ENCODE data around the gene LRRC17. TPM values are rescaled to one million over a fixed set of nuclear protein-coding genes. Genes with fewer than 3 reads are reported as not detected.

The LRRC17 gene
- total RNA-seq, 4 donors from 2014 or later, result 0.62 to 2.5 (median 1.6) TPM; not detected in 1

DNA sequence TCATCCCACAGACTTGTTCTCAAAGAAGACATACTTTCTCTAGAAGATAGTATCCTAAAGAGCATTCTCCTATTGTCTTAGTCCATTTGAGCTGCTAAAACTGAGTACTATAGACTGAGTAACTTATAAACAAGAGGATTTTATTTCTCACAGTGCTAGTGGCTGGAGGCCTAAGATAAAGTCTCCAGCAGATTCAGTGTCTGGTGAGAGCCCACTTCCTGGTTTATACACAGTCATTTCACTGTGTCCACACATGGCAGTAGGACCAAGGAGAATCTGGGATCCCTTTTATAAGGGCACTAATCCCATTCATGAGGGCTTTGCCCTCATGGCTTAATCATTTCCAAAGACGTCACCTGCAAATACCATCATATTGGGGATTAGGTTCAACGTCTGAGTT lies 68.7 kb downstream of the LRRC17 start:
- H3K4me1 ChIP-seq, result no peaks in the 10 kb centered on the region
- no peaks in the 10 kb centered on the region for H3K36me3 ChIP-seq
- no peak overlapping the region for H3K4me3 ChIP-seq
- H3K9me3 ChIP-seq, result no peaks in the 10 kb centered on the region
- no peak for ATAC-seq
- no peaks in the 10 kb centered on the region for H3K27me3 ChIP-seq
- H3K27ac ChIP-seq, result no peak overlapping the region
- intact Hi-C loops (cut with DNase I; ENCODE audit: low total_unique reads) (no loop called here), in situ Hi-C loops (cut with MboI; ENCODE audit: low sequenced_read_pairs in 4 of 4) (no loop called here)
- no peak for DNase-seq
- TF ChIP-seq, protein P1, sequence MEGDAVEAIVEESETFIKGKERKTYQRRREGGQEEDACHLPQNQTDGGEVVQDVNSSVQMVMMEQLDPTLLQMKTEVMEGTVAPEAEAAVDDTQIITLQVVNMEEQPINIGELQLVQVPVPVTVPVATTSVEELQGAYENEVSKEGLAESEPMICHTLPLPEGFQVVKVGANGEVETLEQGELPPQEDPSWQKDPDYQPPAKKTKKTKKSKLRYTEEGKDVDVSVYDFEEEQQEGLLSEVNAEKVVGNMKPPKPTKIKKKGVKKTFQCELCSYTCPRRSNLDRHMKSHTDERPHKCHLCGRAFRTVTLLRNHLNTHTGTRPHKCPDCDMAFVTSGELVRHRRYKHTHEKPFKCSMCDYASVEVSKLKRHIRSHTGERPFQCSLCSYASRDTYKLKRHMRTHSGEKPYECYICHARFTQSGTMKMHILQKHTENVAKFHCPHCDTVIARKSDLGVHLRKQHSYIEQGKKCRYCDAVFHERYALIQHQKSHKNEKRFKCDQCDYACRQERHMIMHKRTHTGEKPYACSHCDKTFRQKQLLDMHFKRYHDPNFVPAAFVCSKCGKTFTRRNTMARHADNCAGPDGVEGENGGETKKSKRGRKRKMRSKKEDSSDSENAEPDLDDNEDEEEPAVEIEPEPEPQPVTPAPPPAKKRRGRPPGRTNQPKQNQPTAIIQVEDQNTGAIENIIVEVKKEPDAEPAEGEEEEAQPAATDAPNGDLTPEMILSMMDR (IDR thresholded peaks at IDR 0.05 in 4 of 5, conservative IDR thresholded peaks at IDR 0.05 in 1 of 5), result no peak
- no peak for TF ChIP-seq POLR2A (IDR thresholded peaks at IDR 0.05)

DNA sequence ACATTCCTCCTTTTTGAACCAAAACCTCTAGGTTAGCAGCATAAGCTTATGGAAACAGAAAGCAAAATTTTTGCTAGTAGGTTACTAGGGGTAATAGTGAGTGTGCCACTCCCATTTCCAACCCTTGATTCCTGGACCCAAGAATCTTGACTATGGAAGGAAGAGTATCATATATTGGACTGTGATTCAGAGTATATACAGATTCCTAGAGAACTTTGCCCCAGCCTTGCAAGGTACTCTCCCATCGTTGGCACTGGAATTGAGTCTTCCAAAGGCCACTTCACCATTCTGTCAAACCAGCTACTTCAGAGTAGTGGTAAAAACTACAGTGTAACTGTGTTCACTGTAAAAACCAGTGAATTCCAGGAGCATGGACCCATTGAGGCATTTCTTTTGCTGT lies 69.4 kb downstream of the LRRC17 start:
- Histone ChIP-seq H3K4me1 (no peaks in the 10 kb centered on the region), H3K4me3 (no peak overlapping the region), H3K27me3 (no peaks in the 10 kb centered on the region), H3K36me3 (no peaks in the 10 kb centered on the region), H3K27ac (no peak overlapping the region), H3K9me3 (no peaks in the 10 kb centered on the region)
- intact Hi-C loops (cut with DNase I; ENCODE audit: low total_unique reads) (no loop called here), in situ Hi-C loops (cut with MboI; ENCODE audit: low sequenced_read_pairs in 4 of 4) (no loop called here)
- TF ChIP-seq, protein P1 (IDR thresholded peaks at IDR 0.05 in 4 of 5, conservative IDR thresholded peaks at IDR 0.05 in 1 of 5), result no peak
- no peak for TF ChIP-seq POLR2A (IDR thresholded peaks at IDR 0.05)
- ATAC-seq (no peak), DNase-seq (no peak)

DNA sequence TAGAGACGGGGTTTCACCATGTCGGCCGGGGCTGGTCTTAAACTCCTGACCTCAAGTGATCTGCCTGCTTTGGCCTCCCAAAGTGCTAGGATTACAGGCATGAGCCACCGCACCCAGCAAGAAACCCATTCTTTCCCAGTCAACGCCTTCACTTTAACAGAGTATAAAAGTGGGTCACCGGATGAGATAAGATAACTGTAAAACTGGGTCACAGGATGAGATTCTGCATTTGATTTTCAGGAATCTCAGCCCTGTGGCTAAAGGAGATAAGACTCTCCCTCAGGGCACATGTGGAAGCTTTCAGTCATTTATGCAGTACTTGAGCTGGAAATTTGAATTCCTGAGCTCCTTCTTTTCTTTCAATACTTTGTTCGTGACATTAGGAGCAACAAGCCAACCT lies 70.8 kb downstream of the LRRC17 start:
- in situ Hi-C loops (cut with MboI; ENCODE audit: low sequenced_read_pairs in 4 of 4) (no loop called here), intact Hi-C loops (cut with DNase I; ENCODE audit: low total_unique reads) (no loop called here)
- DNase-seq, result no peak
- ATAC-seq, result no peak
- Histone ChIP-seq H3K36me3 (no peaks in the 10 kb centered on the region), H3K4me1 (no peaks in the 10 kb centered on the region), H3K4me3 (no peak overlapping the region), H3K9me3 (no peaks in the 10 kb centered on the region), H3K27ac (no peak overlapping the region), H3K27me3 (no peaks in the 10 kb centered on the region)
- TF ChIP-seq, protein P1 (IDR thresholded peaks at IDR 0.05 in 4 of 5, conservative IDR thresholded peaks at IDR 0.05 in 1 of 5), result no peak
- no peak for TF ChIP-seq POLR2A (IDR thresholded peaks at IDR 0.05)

DNA sequence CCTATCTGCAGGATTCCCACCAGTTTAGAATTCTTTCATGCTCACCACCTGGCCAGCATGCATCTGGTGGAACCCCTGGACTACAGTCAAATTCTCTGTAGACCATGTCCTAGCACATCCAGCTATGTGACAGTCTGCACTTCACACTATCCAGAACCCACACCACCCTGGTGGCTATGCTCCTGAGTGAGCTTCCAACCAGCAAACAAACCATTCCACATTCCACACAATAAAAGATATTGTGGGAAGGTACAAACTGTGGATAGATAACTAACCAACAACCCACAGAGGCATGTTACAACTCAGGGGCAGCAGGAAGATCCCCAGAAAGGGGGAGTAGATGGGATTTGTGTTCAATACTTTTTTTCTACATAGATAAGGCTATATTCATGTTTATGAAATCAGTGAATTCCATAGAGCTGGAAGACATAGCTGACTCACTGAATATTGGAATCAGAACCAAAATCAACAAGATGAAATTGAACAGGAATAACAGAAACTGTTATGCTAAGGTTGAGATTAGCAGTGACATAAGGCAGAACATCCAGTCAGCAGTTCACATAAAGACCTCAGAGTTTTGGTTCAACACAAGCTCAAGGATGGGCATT lies 72.5 kb downstream of the LRRC17 start:
- intact Hi-C loops (cut with DNase I; ENCODE audit: low total_unique reads), result no loop called here
- ATAC-seq, result no peak
- in situ Hi-C loops (cut with MboI; ENCODE audit: low sequenced_read_pairs in 4 of 4), result no loop called here

More for the DNA sequence above, 72.5 kb downstream of the LRRC17 start:
- Histone ChIP-seq H3K9me3 (no peaks in the 10 kb centered on the region), H3K4me1 (no peaks in the 10 kb centered on the region), H3K27ac (no peak overlapping the region), H3K27me3 (no peaks in the 10 kb centered on the region), H3K36me3 (no peaks in the 10 kb centered on the region), H3K4me3 (no peak overlapping the region)
- no peak for DNase-seq
- no peak for TF ChIP-seq POLR2A (IDR thresholded peaks at IDR 0.05)
- TF ChIP-seq, protein P1 (IDR thresholded peaks at IDR 0.05 in 4 of 5, conservative IDR thresholded peaks at IDR 0.05 in 1 of 5), result no peak
